ENCODE results near the gene MEP1A.

DNA sequence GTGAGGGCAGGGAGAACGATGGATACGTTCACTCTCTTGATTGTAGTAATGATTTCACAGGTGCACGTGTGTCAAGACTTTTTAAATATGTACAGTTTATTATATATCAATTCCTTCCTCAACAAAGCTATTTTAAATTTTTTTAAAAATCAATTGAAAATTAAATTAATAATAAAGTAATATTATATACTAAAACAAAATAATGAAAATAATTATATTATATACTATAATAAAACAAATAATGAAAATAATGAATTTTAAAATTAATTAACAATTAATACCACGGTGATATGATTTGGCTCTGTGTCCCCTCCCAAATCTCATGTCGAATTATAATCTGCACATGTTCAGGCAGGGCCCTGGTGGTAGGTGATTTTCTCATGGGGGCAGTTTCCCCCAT, 85.8 kb downstream of the MEP1A start:
- TF ChIP-seq CTCF (IDR thresholded peaks at IDR 0.05), result no peak
- no peak for TF ChIP-seq REST (IDR thresholded peaks at IDR 0.05)
- no peak for TF ChIP-seq BHLHE40 (IDR thresholded peaks at IDR 0.05; ENCODE audit: low read depth, low read length)

Data from A549 (cell line).